ENCODE results near the gene IL36RN. TPM values are rescaled to one million over a fixed set of nuclear protein-coding genes. Genes with fewer than 3 reads are reported as not detected.

The IL36RN gene
- total RNA-seq, 2 experiments from 2014 or later: not detected

DNA sequence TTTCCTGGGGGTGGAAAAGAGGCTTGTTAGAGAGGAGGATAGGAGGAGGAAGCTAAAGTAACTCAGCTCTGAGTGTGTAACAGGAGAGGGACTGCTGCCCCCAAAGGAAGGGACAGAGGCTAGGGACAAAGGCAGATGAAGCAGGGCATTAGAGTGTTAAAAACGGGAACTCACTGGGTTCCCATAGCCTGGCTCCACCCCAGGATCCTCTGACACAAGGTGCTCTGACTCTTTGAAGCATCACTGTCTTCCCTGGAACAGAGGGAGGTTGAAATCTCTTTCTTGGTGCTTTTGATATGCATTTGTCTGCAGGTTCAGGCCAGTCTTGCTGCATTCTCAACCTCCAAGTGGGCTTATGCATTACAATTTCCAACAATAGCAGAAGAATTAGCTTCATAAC lies 30.9 kb upstream of the IL36RN start:
- POLR2A ChIA-PET: no interaction called here
- Histone ChIP-seq H3K4me1 (ENCODE audit: insufficient read depth, low read length, poor library complexity, severe bottlenecking) (no peaks in the 10 kb centered on the region), H3K9me2 (ENCODE audit: insufficient read depth, low read length) (no peaks in the 10 kb centered on the region), H2AFZ (ENCODE audit: low read length) (no peak overlapping the region), H4K20me1 (ENCODE audit: insufficient read depth, low read length) (no peaks in the 10 kb centered on the region), H3K4me3 (ENCODE audit: low read depth, low read length, poor library complexity, severe bottlenecking) (no peak overlapping the region), H3K9me3 (ENCODE audit: low read length) (no peaks in the 10 kb centered on the region), H3K27ac (ENCODE audit: low read depth, low read length, poor library complexity, severe bottlenecking) (no peak overlapping the region), H3K36me3 (ENCODE audit: insufficient read depth, low read length) (no peaks in the 10 kb centered on the region), H3K4me2 (ENCODE audit: low read length) (no peak overlapping the region), H3K79me2 (ENCODE audit: insufficient read depth, low read depth, low read length) (no peaks in the 10 kb centered on the region)
- intact Hi-C loops (cut with micrococcal nuclease; ENCODE audit: unreplicated experiment): no loop called here
- CTCF ChIA-PET (ENCODE audit: unreplicated experiment): no interaction called here
- no peak for TF ChIP-seq EZH2phosphoT487 (IDR thresholded peaks at IDR 0.05; ENCODE audit: borderline replicate concordance, low read depth, low read length)
- TF ChIP-seq, protein P1, sequence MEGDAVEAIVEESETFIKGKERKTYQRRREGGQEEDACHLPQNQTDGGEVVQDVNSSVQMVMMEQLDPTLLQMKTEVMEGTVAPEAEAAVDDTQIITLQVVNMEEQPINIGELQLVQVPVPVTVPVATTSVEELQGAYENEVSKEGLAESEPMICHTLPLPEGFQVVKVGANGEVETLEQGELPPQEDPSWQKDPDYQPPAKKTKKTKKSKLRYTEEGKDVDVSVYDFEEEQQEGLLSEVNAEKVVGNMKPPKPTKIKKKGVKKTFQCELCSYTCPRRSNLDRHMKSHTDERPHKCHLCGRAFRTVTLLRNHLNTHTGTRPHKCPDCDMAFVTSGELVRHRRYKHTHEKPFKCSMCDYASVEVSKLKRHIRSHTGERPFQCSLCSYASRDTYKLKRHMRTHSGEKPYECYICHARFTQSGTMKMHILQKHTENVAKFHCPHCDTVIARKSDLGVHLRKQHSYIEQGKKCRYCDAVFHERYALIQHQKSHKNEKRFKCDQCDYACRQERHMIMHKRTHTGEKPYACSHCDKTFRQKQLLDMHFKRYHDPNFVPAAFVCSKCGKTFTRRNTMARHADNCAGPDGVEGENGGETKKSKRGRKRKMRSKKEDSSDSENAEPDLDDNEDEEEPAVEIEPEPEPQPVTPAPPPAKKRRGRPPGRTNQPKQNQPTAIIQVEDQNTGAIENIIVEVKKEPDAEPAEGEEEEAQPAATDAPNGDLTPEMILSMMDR (conservative IDR thresholded peaks at IDR 0.05; ENCODE audit: low read length): no peak
- no TSS peak for BruUV-seq (replicated peaks)
- DNase-seq (ENCODE audit: low spot score): no peak

DNA sequence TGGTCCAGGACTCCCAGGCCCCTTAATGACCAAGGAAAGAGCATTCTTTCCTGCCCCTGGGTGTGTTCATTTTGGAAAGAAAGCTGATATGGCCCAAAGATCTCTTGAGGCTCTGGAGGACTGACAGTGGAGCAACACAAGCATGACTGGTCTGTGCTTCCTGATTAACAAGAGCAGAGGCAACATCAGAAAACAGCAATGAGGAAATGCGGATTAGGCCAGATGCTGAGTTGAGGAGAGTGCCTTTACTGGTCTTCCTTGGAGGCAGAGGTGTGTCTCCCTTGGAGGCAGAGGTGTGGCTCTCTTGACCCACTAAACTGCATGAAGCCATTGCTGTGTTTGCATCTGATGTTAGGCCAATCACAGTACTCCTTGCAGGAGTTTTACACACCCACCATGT lies 26.3 kb upstream of the IL36RN start:
- Histone ChIP-seq H3K36me3 (ENCODE audit: insufficient read depth, low read length) (no peaks in the 10 kb centered on the region), H3K4me3 (ENCODE audit: low read depth, low read length, poor library complexity, severe bottlenecking) (no peak overlapping the region), H3K27ac (ENCODE audit: low read depth, low read length, poor library complexity, severe bottlenecking) (no peak overlapping the region), H2AFZ (ENCODE audit: low read length) (no peak overlapping the region), H3K9me3 (ENCODE audit: low read length) (no peaks in the 10 kb centered on the region), H3K4me1 (ENCODE audit: insufficient read depth, low read length, poor library complexity, severe bottlenecking) (no peaks in the 10 kb centered on the region), H3K9me2 (ENCODE audit: insufficient read depth, low read length) (no peaks in the 10 kb centered on the region), H3K79me2 (ENCODE audit: insufficient read depth, low read depth, low read length) (no peaks in the 10 kb centered on the region), H3K4me2 (ENCODE audit: low read length) (no peak overlapping the region), H4K20me1 (ENCODE audit: insufficient read depth, low read length) (no peaks in the 10 kb centered on the region)
- ChIA-PET POLR2A (no interaction called here), CTCF (ENCODE audit: unreplicated experiment) (interaction anchor here (0.6 kb wide), 1 partner anchor 1113 kb away, joined by 3 read pairs; no protein-coding TSS in a partner anchor)
- DNase-seq (ENCODE audit: low spot score): no peak
- intact Hi-C loops (cut with micrococcal nuclease; ENCODE audit: unreplicated experiment): no loop called here
- TF ChIP-seq, protein P1 (conservative IDR thresholded peaks at IDR 0.05; ENCODE audit: low read length): no peak
- no peak for TF ChIP-seq EZH2phosphoT487 (IDR thresholded peaks at IDR 0.05; ENCODE audit: borderline replicate concordance, low read depth, low read length)
- BruUV-seq (replicated peaks): no TSS peak

DNA sequence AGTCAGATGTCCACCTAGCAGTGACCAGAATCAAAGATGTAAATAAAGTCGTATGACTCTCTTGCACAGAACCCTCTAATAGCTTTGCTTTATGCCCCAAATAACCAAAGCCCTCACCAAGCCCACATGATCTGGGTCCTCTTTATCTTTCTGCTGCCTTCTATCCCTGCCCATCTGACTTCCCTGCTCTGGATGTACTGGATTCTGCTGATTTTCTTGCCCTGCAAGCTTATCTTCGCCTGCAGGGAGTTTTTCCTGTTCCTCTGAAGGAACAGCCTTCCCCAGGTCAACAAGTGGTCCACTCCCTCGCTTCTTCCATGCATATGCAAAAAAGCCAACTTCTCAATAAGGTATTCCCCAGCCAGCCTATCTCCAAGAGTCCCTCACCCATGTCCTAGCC lies 25.0 kb upstream of the IL36RN start:
- H2AFZ ChIP-seq (ENCODE audit: low read length): no peak overlapping the region
- H3K9me3 ChIP-seq (ENCODE audit: low read length): no peaks in the 10 kb centered on the region
- intact Hi-C loops (cut with micrococcal nuclease; ENCODE audit: unreplicated experiment): no loop called here
- H4K20me1 ChIP-seq (ENCODE audit: insufficient read depth, low read length): no peaks in the 10 kb centered on the region
- DNase-seq (ENCODE audit: low spot score): no peak
- CTCF ChIA-PET (ENCODE audit: unreplicated experiment): no interaction called here
- no peaks in the 10 kb centered on the region for H3K9me2 ChIP-seq (ENCODE audit: insufficient read depth, low read length)
- H3K4me1 ChIP-seq (ENCODE audit: insufficient read depth, low read length, poor library complexity, severe bottlenecking): no peaks in the 10 kb centered on the region
- H3K79me2 ChIP-seq (ENCODE audit: insufficient read depth, low read depth, low read length): no peaks in the 10 kb centered on the region
- no peak overlapping the region for H3K27ac ChIP-seq (ENCODE audit: low read depth, low read length, poor library complexity, severe bottlenecking)
- no peaks in the 10 kb centered on the region for H3K36me3 ChIP-seq (ENCODE audit: insufficient read depth, low read length)
- POLR2A ChIA-PET: no interaction called here
- TF ChIP-seq, protein P1 (conservative IDR thresholded peaks at IDR 0.05; ENCODE audit: low read length): no peak
- no peak for TF ChIP-seq EZH2phosphoT487 (IDR thresholded peaks at IDR 0.05; ENCODE audit: borderline replicate concordance, low read depth, low read length)
- no peak overlapping the region for H3K4me2 ChIP-seq (ENCODE audit: low read length)
- no TSS peak for BruUV-seq (replicated peaks)
- H3K4me3 ChIP-seq (ENCODE audit: low read depth, low read length, poor library complexity, severe bottlenecking): no peak overlapping the region

All from OCI-LY7 (cell line).